ENCODE measurements around the gene BRD2. TPM values are rescaled to one million over a fixed set of nuclear protein-coding genes. Genes with fewer than 3 reads are reported as not detected.

BRD2 gene
- total RNA-seq, 1 experiment from 2014 or later = 121 TPM

DNA sequence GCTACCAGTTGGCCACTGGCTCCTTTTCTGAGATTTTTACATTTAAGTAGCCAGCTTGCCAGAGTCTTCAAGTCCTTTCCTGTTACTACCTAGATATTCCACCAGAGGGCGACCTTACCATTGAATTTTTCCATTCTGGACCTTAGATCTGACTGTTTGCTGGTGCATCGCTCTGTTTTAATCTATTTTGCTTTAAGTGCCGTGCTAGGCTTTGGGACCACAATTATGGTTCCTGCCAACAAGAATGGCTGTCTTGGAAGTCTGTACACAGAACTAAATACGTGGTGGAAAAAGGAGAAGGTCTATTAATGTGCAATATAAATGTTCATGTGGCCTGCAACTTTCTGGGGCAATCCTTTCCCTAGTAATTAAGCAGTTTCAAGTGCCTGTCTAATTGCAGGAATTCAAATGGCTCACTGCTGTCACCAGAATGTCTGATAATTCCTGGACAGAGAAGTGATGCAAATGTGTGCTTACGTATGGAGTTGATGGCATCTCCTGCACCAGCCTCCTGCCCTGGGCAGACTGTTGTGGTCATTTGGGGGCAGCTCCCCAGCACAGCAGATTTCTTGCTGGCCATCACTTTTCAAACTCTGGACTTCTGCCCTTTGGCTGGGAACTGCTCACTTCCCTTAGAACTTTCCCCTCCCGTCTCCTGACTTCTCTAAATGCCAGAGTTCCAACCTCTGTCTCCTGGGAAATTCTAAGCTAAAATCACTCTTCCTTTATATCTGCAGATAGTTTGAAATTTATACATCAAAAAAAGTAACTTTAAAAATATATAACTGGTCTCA is 46.6 kb downstream of the BRD2 start:
- DNase-seq = peak; percentile 76
- H3K36me3 ChIP-seq (replicated peaks; ENCODE audit: control insufficient read depth, insufficient read depth, low read length) = no peaks in the 10 kb centered on the region
- H3K27me3 ChIP-seq (ENCODE audit: control insufficient read depth, insufficient read depth, low read length) = no peaks in the 10 kb centered on the region; the same call in 1 of the 2 replicates
- no peak overlapping the region for H3K4me3 ChIP-seq (ENCODE audit: insufficient read depth, low read depth, low read length)

DNA sequence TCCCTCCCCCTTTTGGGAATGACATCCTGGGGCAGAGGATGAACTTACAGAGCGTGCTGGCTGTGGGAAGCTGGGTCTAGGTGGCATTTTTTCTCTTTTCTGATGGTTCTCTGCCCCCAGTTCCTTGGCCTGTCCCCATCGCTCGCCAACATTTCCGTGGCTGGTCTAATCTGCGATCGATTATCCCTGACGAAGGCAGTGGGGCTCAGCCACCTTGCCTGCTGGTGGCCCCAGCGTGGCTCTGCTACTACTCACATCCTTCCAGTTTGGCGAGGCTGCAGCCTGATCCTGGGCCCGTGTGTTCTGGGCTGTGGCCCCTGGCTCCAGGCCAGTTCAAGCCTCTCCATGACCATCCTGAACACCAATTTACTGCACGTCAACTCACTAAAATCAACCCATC is 47.4 kb downstream of the BRD2 start:
- H3K4me3 ChIP-seq (ENCODE audit: insufficient read depth, low read depth, low read length) = no peak overlapping the region
- H3K36me3 ChIP-seq (replicated peaks; ENCODE audit: control insufficient read depth, insufficient read depth, low read length) = no peaks in the 10 kb centered on the region
- no peak for DNase-seq
- H3K27me3 ChIP-seq (ENCODE audit: control insufficient read depth, insufficient read depth, low read length) = no peaks in the 10 kb centered on the region; the same call in 1 of the 2 replicates

DNA sequence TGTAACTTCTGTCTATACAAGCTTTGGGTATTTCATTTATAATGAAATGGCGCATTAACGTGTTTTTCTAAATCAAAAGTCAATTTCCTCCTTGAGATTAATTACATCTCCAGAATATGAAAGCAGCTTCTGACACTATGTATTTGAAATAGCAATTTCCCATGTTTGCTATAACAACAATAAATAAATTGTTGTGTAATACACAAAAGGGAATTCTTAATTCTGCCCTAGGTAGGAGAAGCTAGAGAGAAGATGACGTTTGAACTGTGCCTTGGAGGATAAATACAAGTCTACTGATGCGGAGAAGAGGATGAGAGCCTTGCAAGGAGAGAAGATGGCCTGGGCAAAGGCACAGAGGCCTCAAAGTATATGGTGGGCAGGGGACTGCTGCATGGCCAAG is 48.6 kb downstream of the BRD2 start:
- no peaks in the 10 kb centered on the region for H3K36me3 ChIP-seq (replicated peaks; ENCODE audit: control insufficient read depth, insufficient read depth, low read length)
- no peak for DNase-seq
- no peak overlapping the region for H3K4me3 ChIP-seq (ENCODE audit: insufficient read depth, low read depth, low read length)
- H3K27me3 ChIP-seq (ENCODE audit: control insufficient read depth, insufficient read depth, low read length) = no peaks in the 10 kb centered on the region; the same call in 1 of the 2 replicates

GRCh38 chr6:33017694-33018353 is 49.4 kb downstream of the BRD2 start:
- H3K4me3 ChIP-seq (ENCODE audit: insufficient read depth, low read depth, low read length) = no peak overlapping the region
- no peaks in the 10 kb centered on the region for H3K36me3 ChIP-seq (replicated peaks; ENCODE audit: control insufficient read depth, insufficient read depth, low read length)
- no peaks in the 10 kb centered on the region; the same call in 1 of the 2 replicates for H3K27me3 ChIP-seq (ENCODE audit: control insufficient read depth, insufficient read depth, low read length)
- DNase-seq = no peak

DNA sequence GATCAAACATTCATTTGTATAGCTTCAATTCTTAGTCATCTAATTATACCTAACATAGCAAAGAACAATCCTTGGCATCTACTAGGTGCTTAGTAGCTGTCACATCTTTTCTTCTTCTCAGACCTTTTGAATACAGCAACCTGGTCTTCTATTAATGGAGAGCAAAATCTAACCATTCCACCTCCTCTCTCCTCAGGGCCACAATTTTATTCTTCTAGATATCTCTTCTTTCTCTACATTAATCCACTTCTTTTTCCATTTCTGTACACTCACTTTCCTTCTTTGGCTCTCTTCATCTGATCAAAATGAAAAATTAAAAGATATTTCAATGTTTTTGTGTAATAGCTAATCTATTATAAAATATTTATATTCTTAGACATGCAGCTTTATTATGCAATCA is 50.0 kb downstream of the BRD2 start:
- Histone ChIP-seq H3K36me3 (replicated peaks; ENCODE audit: control insufficient read depth, insufficient read depth, low read length) (no peaks in the 10 kb centered on the region), H3K4me3 (ENCODE audit: insufficient read depth, low read depth, low read length) (no peak overlapping the region), H3K27me3 (ENCODE audit: control insufficient read depth, insufficient read depth, low read length) (no peaks in the 10 kb centered on the region; the same call in 1 of the 2 replicates)
- no peak for DNase-seq

DNA sequence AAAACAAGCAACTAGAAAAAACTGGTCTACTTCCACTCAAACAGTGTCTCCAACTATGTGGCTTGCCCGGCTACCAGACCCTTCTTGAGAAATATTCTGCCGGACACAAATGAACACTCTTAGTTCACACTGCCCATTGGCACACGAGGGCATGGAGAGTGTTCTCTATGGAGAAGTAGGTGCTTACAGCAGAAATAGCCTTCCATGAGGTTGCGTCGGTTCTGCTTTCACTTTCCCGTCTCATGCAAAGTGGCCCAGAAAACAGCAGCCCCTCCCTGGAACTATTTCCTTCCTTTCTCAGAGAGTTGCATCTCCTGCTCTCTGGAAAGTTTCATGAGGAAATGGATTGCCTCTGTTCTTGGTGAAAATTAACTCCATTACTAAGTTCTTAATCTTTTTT is 50.5 kb downstream of the BRD2 start:
- Histone ChIP-seq H3K27me3 (ENCODE audit: control insufficient read depth, insufficient read depth, low read length) (no peaks in the 10 kb centered on the region; the same call in 1 of the 2 replicates), H3K4me3 (ENCODE audit: insufficient read depth, low read depth, low read length) (no peak overlapping the region), H3K36me3 (replicated peaks; ENCODE audit: control insufficient read depth, insufficient read depth, low read length) (no peaks in the 10 kb centered on the region)
- no peak for DNase-seq

GRCh38 chr6:33019372-33019771 is 51.0 kb downstream of the BRD2 start:
- Histone ChIP-seq H3K27me3 (ENCODE audit: control insufficient read depth, insufficient read depth, low read length) (no peaks in the 10 kb centered on the region; the same call in 1 of the 2 replicates), H3K4me3 (ENCODE audit: insufficient read depth, low read depth, low read length) (no peak overlapping the region), H3K36me3 (replicated peaks; ENCODE audit: control insufficient read depth, insufficient read depth, low read length) (no peaks in the 10 kb centered on the region)
- no peak for DNase-seq

- DNase-seq = no peak
- Histone ChIP-seq H3K36me3 (replicated peaks; ENCODE audit: control insufficient read depth, insufficient read depth, low read length) (no peaks in the 10 kb centered on the region), H3K4me3 (ENCODE audit: insufficient read depth, low read depth, low read length) (no peak overlapping the region), H3K27me3 (ENCODE audit: control insufficient read depth, insufficient read depth, low read length) (no peaks in the 10 kb centered on the region; the same call in 1 of the 2 replicates)
Measured at GRCh38 chr6:33021917-33022316, 53.5 kb downstream of the BRD2 start.

GRCh38 chr6:33023536-33023935 is 55.1 kb downstream of the BRD2 start:
- no peak for DNase-seq
- Histone ChIP-seq H3K36me3 (replicated peaks; ENCODE audit: control insufficient read depth, insufficient read depth, low read length) (no peaks in the 10 kb centered on the region), H3K4me3 (ENCODE audit: insufficient read depth, low read depth, low read length) (no peak overlapping the region), H3K27me3 (ENCODE audit: control insufficient read depth, insufficient read depth, low read length) (no peaks in the 10 kb centered on the region)

DNA sequence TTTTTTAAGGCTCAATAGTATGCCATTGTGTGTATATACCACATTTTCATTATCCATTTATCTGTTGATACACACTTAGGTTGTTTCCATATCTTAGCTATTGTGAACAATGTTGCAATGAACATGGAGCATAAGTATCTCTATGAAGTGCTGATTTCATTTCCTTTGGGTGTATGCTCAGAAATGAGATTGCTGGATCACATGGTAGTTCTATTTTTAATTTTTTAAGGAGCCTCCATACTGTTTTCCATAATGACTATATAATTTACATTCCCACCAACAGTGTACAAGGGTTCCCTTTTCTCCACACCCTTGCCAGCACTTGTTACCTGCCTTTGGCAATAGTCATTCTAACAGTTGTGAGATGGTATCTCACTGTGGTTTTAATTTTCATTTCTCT is 56.1 kb downstream of the BRD2 start:
- H3K36me3 ChIP-seq (replicated peaks; ENCODE audit: control insufficient read depth, insufficient read depth, low read length) = no peaks in the 10 kb centered on the region
- DNase-seq = no peak
- H3K27me3 ChIP-seq (ENCODE audit: control insufficient read depth, insufficient read depth, low read length) = no peaks in the 10 kb centered on the region
- no peak overlapping the region for H3K4me3 ChIP-seq (ENCODE audit: insufficient read depth, low read depth, low read length)

- no peak overlapping the region for H3K4me3 ChIP-seq (ENCODE audit: insufficient read depth, low read depth, low read length)
- H3K27me3 ChIP-seq (ENCODE audit: control insufficient read depth, insufficient read depth, low read length) = peaks cover 2% of the 10 kb centered on the region; the same call in 1 of the 2 replicates
- no peaks in the 10 kb centered on the region for H3K36me3 ChIP-seq (replicated peaks; ENCODE audit: control insufficient read depth, insufficient read depth, low read length)
- no peak for DNase-seq
Measured at GRCh38 chr6:33028220-33028849, 59.9 kb downstream of the BRD2 start.

- H3K4me3 ChIP-seq (ENCODE audit: insufficient read depth, low read depth, low read length) = no peak overlapping the region
- peaks cover 2% of the 10 kb centered on the region; the same call in 1 of the 2 replicates for H3K27me3 ChIP-seq (ENCODE audit: control insufficient read depth, insufficient read depth, low read length)
- no peak for DNase-seq
- H3K36me3 ChIP-seq (replicated peaks; ENCODE audit: control insufficient read depth, insufficient read depth, low read length) = no peaks in the 10 kb centered on the region
Measured at GRCh38 chr6:33029328-33030184, 61.2 kb downstream of the BRD2 start.

GRCh38 chr6:33030245-33030644 is 61.9 kb downstream of the BRD2 start:
- H3K27me3 ChIP-seq (ENCODE audit: control insufficient read depth, insufficient read depth, low read length) = peaks cover 2% of the 10 kb centered on the region; the same call in 1 of the 2 replicates
- H3K36me3 ChIP-seq (replicated peaks; ENCODE audit: control insufficient read depth, insufficient read depth, low read length) = no peaks in the 10 kb centered on the region
- DNase-seq = no peak
- no peak overlapping the region for H3K4me3 ChIP-seq (ENCODE audit: insufficient read depth, low read depth, low read length)

All from H7 (cell line).